Stomach (tissue), 4 donors: ENCODE data around the gene CDRT4.

Experiments
- EP300 ChIP-seq: sonication (generic); formaldehyde crosslinking; IDR thresholded peaks from one replicate; pipeline ENCODE4 v1.6.1; 2017; ENCODE audit warnings: antibody characterized with exemption
- POLR2A ChIP-seq, 4 donors: fragments of 450-650 bp; IDR thresholded peaks; one replicate each; pipeline ENCODE4 v1.6.1; 2016; ENCODE audit warnings: antibody characterized with exemption in 4 of 4, control low read depth in 2 of 4, mild to moderate bottlenecking in 1 of 4, moderate library complexity in 1 of 4
- POLR2AphosphoS5 ChIP-seq, 3 donors: sonication (generic); formaldehyde crosslinking; IDR thresholded peaks; one replicate each; pipeline ENCODE4 v1.6.1; 2016; ENCODE audit warnings: antibody characterized with exemption in 3 of 3
- TF ChIP-seq, protein P1 (sequence below), 7 experiments: fragments of 450-650 bp in 4 of 7; fragments of 200-600 bp in 3 of 7; sonication (generic) in 3 of 7; IDR thresholded peaks; one replicate each; pipeline ENCODE4 v1.5.1; 2016 to 2019; ENCODE audit warnings: antibody characterized with exemption in 7 of 7, control low read depth in 2 of 7, mild to moderate bottlenecking in 1 of 7

DNA sequence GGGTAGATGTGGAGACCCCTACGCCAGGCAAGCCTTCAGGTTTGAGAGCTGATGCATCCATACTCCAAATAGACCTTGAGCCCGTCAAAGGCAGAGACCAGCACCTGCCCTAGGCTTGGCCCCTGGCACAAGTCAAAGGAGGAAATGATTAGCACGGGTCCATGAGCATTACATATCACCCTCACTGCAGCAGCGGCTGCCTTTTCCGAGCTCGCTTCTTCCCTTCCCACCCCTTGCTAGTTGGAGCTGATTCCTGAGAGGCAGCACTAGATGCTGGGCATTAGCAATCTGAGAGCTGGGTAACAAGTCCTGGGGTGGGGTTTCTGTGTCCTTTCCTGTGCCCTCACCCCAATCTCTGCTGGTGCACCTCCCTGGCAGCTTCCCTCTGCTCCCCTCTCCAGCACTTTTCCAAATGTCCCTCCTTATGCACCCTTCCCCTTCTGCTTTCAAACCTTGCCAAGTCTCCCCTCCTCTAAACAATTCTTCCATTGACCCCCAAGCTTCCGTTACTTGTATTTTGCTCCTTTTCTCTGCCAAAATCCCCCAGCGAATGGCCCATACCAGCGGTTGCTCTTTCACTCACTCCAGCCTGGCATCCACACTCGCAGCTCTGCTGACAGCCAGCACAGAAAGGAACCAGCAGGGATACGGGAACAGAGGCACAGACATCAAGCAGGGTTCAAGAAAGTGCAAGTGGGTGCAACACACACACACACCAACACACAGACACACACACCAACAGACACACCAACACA lies 3.0 kb downstream of the CDRT4 start:
- TF ChIP-seq, protein P1, sequence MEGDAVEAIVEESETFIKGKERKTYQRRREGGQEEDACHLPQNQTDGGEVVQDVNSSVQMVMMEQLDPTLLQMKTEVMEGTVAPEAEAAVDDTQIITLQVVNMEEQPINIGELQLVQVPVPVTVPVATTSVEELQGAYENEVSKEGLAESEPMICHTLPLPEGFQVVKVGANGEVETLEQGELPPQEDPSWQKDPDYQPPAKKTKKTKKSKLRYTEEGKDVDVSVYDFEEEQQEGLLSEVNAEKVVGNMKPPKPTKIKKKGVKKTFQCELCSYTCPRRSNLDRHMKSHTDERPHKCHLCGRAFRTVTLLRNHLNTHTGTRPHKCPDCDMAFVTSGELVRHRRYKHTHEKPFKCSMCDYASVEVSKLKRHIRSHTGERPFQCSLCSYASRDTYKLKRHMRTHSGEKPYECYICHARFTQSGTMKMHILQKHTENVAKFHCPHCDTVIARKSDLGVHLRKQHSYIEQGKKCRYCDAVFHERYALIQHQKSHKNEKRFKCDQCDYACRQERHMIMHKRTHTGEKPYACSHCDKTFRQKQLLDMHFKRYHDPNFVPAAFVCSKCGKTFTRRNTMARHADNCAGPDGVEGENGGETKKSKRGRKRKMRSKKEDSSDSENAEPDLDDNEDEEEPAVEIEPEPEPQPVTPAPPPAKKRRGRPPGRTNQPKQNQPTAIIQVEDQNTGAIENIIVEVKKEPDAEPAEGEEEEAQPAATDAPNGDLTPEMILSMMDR (IDR thresholded peaks at IDR 0.05): no peak
- TF ChIP-seq POLR2AphosphoS5 (IDR thresholded peaks at IDR 0.05) (no peak), POLR2A (IDR thresholded peaks at IDR 0.05) (no peak), EP300 (no peak)
